ENCODE results near the gene CPLX3. TPM values are rescaled to one million over a fixed set of nuclear protein-coding genes. Genes with fewer than 3 reads are reported as not detected.

CPLX3 gene
- total RNA-seq, 1 donor from 2014 or later = not detected

DNA sequence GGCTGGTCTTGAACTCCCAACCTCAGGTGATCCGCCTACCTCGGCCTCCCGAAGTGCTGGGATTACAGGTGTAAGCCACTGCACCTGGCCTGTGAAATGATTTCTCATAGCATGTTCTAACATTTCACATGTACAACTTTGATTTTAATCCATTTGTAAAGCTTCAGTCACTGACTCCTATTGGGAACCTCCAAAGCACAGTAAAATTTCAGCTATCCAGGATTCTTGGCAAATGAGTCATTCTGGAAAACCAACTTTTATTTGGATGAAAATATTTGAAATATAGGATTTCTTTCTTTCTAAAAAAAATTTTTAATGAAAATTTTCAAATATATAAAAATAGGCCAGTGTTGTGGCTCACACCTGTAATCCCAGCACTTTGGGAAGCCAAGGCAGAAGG, 16.5 kb upstream of the CPLX3 start:
- DNase-seq (ENCODE audit: low spot score in 2 of 2) = no peak
- Histone ChIP-seq H3K4me3 (no peak overlapping the region), H3K27ac (no peak overlapping the region), H3K4me1 (no peaks in the 10 kb centered on the region), H3K9me3 (no peaks in the 10 kb centered on the region), H3K27me3 (no peaks in the 10 kb centered on the region), H3K36me3 (no peaks in the 10 kb centered on the region)
- TF ChIP-seq, protein P1, sequence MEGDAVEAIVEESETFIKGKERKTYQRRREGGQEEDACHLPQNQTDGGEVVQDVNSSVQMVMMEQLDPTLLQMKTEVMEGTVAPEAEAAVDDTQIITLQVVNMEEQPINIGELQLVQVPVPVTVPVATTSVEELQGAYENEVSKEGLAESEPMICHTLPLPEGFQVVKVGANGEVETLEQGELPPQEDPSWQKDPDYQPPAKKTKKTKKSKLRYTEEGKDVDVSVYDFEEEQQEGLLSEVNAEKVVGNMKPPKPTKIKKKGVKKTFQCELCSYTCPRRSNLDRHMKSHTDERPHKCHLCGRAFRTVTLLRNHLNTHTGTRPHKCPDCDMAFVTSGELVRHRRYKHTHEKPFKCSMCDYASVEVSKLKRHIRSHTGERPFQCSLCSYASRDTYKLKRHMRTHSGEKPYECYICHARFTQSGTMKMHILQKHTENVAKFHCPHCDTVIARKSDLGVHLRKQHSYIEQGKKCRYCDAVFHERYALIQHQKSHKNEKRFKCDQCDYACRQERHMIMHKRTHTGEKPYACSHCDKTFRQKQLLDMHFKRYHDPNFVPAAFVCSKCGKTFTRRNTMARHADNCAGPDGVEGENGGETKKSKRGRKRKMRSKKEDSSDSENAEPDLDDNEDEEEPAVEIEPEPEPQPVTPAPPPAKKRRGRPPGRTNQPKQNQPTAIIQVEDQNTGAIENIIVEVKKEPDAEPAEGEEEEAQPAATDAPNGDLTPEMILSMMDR (IDR thresholded peaks at IDR 0.05) = no peak
- intact Hi-C loops (cut with DNase I) = no loop called here

DNA sequence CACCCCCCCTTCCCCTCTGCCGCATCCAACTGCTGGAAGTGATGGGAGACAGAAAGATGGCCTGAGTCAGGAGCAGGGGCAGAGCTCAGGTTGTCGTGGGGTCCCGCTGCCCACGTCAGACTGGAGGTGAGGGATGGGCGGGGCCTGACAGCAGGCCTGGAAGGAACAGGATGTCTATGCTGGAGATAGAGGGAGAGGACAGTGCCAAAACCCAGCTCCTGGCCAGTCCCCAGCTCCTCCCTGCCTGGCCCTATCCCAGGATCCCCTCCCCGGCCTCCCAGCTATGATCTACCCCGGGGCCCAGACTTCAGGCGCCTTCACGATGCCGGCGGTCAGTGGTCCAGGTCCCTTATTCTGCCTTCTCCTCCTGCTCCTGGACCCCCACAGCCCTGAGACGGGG, 13.9 kb upstream of the CPLX3 start, which contains the start of gene LMAN1L:
Gene LMAN1L (plus strand): TSS at position 303 of the 400 bp plus-strand sequence. CDS start 20 bp downstream, at position 323.
- Histone ChIP-seq H3K9me3 (no peaks in the 10 kb centered on the region), H3K27ac (no peak within 1 kb of the TSS), H3K27me3 (no peaks in the 10 kb centered on the region), H3K4me1 (no peaks in the 10 kb centered on the region), H3K36me3 (no peaks in the 10 kb centered on the region), H3K4me3 (no peak within 1 kb of the TSS)
- intact Hi-C loops (cut with DNase I) = no loop called here
- no peak for DNase-seq (ENCODE audit: low spot score in 2 of 2)
- TF ChIP-seq, protein P1 (IDR thresholded peaks at IDR 0.05) = no peak

DNA sequence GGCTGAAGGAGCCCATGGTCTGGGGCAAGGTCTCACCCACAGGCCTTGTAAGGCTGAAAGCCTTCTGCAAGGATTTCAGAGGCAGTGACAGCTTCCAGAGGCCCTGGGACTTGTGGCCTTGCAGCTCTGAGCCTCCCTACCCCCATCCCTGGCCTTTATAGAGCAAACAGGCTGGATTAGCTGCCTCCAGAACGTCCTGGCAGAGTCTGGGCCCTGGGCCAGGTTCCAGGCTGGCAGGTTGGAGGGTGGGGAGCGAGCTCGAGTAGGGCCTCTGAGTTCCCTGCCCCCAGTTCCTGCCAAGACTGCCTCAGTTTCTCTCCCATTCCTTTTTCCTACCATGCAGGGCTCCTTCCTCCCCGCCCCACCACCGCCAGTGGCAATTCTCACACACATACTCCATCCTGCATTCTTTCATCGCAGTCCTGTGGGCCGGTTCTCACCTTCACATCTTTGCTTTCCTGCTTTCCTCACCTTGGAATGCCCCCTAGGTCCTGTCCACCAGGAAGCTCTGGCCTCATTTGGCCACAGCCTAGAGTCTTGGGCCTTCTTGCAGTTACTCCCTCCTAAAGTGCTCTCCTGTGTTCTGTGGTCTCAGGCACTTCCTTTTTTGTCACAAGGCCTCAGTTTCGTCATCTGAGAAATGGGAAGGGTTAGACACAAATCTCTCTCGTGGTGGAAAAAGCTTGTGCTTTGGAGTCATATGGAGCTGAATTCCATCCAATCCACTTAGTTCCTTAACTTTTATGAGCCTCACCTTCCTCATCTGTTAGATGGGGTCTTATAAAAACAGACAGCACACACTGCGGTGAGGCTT, 11.1 kb upstream of the CPLX3 start:
- DNase-seq (ENCODE audit: low spot score in 2 of 2) = no peak
- Histone ChIP-seq H3K27me3 (no peaks in the 10 kb centered on the region), H3K27ac (no peak overlapping the region), H3K36me3 (no peaks in the 10 kb centered on the region), H3K4me1 (no peaks in the 10 kb centered on the region), H3K9me3 (no peaks in the 10 kb centered on the region), H3K4me3 (no peak overlapping the region)
- TF ChIP-seq, protein P1 (IDR thresholded peaks at IDR 0.05) = no peak
- intact Hi-C loops (cut with DNase I) = no loop called here

DNA sequence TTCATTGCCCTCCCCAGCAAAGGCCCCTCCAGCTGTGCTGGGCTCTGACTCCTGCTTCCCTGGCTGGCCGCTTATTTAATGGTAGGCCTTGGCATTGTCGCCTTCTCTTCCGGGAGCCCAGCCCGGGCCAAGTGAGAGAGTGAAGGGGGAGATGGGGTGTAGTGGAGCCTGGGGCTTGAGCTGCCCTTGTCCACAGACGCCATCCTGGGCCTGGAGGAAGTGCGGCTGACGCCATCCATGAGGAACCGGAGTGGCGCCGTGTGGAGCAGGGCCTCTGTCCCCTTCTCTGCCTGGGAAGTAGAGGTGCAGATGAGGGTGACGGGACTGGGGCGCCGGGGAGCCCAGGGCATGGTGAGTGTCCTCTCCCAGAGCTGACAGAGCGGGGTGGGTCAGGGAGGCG, 10.5 kb upstream of the CPLX3 start:
- H3K4me1 ChIP-seq = no peaks in the 10 kb centered on the region
- H3K4me3 ChIP-seq = no peak overlapping the region
- H3K27me3 ChIP-seq = no peaks in the 10 kb centered on the region
- no peak overlapping the region for H3K27ac ChIP-seq
- TF ChIP-seq, protein P1 (IDR thresholded peaks at IDR 0.05) = no peak
- intact Hi-C loops (cut with DNase I) = no loop called here
- H3K36me3 ChIP-seq = no peaks in the 10 kb centered on the region
- no peak for DNase-seq (ENCODE audit: low spot score in 2 of 2)
- no peaks in the 10 kb centered on the region for H3K9me3 ChIP-seq

DNA sequence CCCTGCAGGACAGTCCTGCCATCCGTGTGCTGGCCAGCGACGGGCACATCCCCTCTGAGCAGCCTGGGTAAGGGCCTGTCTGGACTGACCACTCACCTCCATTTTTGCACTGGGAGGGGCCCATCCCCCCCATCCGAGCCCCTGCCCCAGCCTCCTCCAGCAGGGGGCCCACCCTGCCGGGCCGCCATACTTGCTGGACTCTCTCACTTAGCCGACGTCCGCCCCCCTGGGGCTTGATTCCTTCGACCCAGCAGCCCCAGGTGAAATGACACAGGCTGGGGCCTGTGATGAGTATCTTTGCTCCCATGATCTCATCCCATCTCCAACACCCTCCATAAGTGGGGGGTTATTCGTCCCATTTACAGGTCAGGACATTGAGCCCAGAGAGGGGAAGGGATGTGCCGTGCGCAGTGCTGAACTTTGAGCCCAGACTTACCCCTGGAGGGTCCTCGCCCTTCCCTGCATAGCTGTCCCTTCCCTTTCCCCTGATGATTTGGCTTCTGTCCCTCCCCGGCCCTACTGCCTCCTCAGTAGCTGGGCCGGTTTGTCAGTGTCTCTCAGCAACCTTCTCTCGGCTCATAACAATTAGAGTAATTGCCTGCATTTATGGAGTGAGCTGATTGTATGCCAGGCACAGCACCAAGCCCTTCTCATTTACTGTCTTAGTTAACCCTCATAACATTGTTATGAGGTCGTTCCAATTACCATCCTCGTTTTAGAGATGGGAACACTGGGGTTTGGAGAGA, 9.6 kb upstream of the CPLX3 start:
- no peak for DNase-seq (ENCODE audit: low spot score in 2 of 2)
- Histone ChIP-seq H3K27ac (no peak overlapping the region), H3K36me3 (no peaks in the 10 kb centered on the region), H3K4me1 (no peaks in the 10 kb centered on the region), H3K9me3 (no peaks in the 10 kb centered on the region), H3K27me3 (no peaks in the 10 kb centered on the region), H3K4me3 (no peak overlapping the region)
- intact Hi-C loops (cut with DNase I) = no loop called here
- TF ChIP-seq, protein P1 (IDR thresholded peaks at IDR 0.05) = no peak
